HL-60/S4 (cell line): Measurements from ENCODE around the gene AP2A2.
"Not testable (repeated sequence)": the region's sequence is repeated elsewhere in the genome, so short reads cannot be mapped to it uniquely, and the experiment has no call there.

ENCODE experiments used
- in situ Hi-C: fragments of 300-500 bp; cut with MboI; formaldehyde crosslinking; loops from 2 replicates; pipeline ENCODE4 v1.14.3; 2022; ENCODE audit warnings: low sequenced_read_pairs

Gene AP2A2

GRCh38 chr11:972523-973211, 47.0 kb downstream of the AP2A2 start:
- in situ Hi-C loops: no loop called here

- in situ Hi-C loops: no loop called here
Measured at GRCh38 chr11:973237-973636, 47.6 kb downstream of the AP2A2 start.

- in situ Hi-C loops: not testable (repeated sequence)
Measured at GRCh38 chr11:975376-975775, 49.7 kb downstream of the AP2A2 start.

- in situ Hi-C loops: no loop called here
Measured at GRCh38 chr11:975827-976226, 50.2 kb downstream of the AP2A2 start.

- in situ Hi-C loops: no loop called here
Measured at GRCh38 chr11:976431-977160, 50.9 kb downstream of the AP2A2 start.

- in situ Hi-C loops: no loop called here
Measured at GRCh38 chr11:977830-978720, 52.4 kb downstream of the AP2A2 start.

- in situ Hi-C loops: no loop called here
Measured at GRCh38 chr11:978781-979180, 53.1 kb downstream of the AP2A2 start.

GRCh38 chr11:980438-981357, 55.0 kb downstream of the AP2A2 start:
- in situ Hi-C loops: no loop called here

GRCh38 chr11:981764-982163, 56.1 kb downstream of the AP2A2 start:
- in situ Hi-C loops: no loop called here

GRCh38 chr11:984546-984945, 58.9 kb downstream of the AP2A2 start:
- in situ Hi-C loops: no loop called here

GRCh38 chr11:985406-985805, 59.7 kb downstream of the AP2A2 start:
- in situ Hi-C loops: no loop called here

GRCh38 chr11:985848-986247, 60.2 kb downstream of the AP2A2 start:
- in situ Hi-C loops: no loop called here

GRCh38 chr11:986270-986951, 60.7 kb downstream of the AP2A2 start:
- in situ Hi-C loops: no loop called here

- in situ Hi-C loops: no loop called here
Measured at GRCh38 chr11:986952-987305, 61.3 kb downstream of the AP2A2 start.

GRCh38 chr11:987671-988070, 62.0 kb downstream of the AP2A2 start:
- in situ Hi-C loops: no loop called here

GRCh38 chr11:990101-990500, 64.4 kb downstream of the AP2A2 start:
- in situ Hi-C loops: no loop called here

- in situ Hi-C loops: no loop called here
Measured at GRCh38 chr11:991034-991433, 65.4 kb downstream of the AP2A2 start.

- in situ Hi-C loops: no loop called here
Measured at GRCh38 chr11:991711-992307, 66.1 kb downstream of the AP2A2 start.

GRCh38 chr11:992577-992976, 66.9 kb downstream of the AP2A2 start:
- in situ Hi-C loops: no loop called here
